Gastrocnemius medialis (tissue), 4 donors: ENCODE results near the gene DIP2C. TPM values are rescaled to one million over a fixed set of nuclear protein-coding genes. Genes with fewer than 3 reads are reported as not detected.

ENCODE experiments used
- ATAC-seq, 2 donors: fragments of 150-250 bp; one replicate each; pipeline ENCODE4 v1.9.1; 2016
- DNase-seq, 2 donors: peaks; one replicate each; pipeline ENCODE4 v3.0.0-alpha.2; 2019
- H3K27ac ChIP-seq, 4 donors: fragments of 200-600 bp; sonication (generic); 1 replicate in 1 of 4; 2 replicates in 3 of 4; pipeline ENCODE4 v1.5.1; 2016 to 2018; ENCODE audit warnings: mild to moderate bottlenecking in 2 of 4, moderate library complexity in 1 of 4
- H3K27me3 ChIP-seq, 3 donors: fragments of 200-600 bp; sonication (generic) in 2 of 3; 1 replicate in 1 of 3; 2 replicates in 2 of 3; pipeline versions ENCODE4 v1.5.1 to v1.6.0; 2016 to 2019; ENCODE audit warnings: mild to moderate bottlenecking in 1 of 3, moderate library complexity in 1 of 3
- H3K36me3 ChIP-seq, 2 donors: fragments of 200-600 bp; sonication (generic) in 1 of 2; one replicate each; pipeline ENCODE4 v1.5.1; 2017 to 2018
- H3K4me1 ChIP-seq, 2 donors: fragments of 200-600 bp; sonication (generic) in 1 of 2; one replicate each; pipeline ENCODE4 v1.5.1; 2016 to 2017; ENCODE audit warnings: mild to moderate bottlenecking in 2 of 2
- H3K4me3 ChIP-seq, 4 donors: fragments of 200-600 bp; sonication (generic) in 3 of 4; 1 replicate in 1 of 4; 2 replicates in 3 of 4; pipeline ENCODE4 v1.5.1; 2016 to 2019; ENCODE audit warnings: mild to moderate bottlenecking in 2 of 4
- H3K9me3 ChIP-seq, 3 donors: fragments of 200-600 bp; sonication (generic) in 2 of 3; 1 replicate in 1 of 3; 2 replicates in 2 of 3; pipeline ENCODE4 v1.5.1; 2016 to 2019
- POLR2A ChIP-seq, 2 donors: fragments of 450-650 bp; IDR thresholded peaks; one replicate each; pipeline ENCODE4 v1.6.1; 2017; ENCODE audit warnings: antibody characterized with exemption in 2 of 2, mild to moderate bottlenecking in 2 of 2, moderate library complexity in 2 of 2
- in situ Hi-C, 4 donors: fragments of 200-750 bp; cut with MboI; loops; one replicate each; pipeline versions ENCODE4 v1.15.0 to v1.8.0; 2017; ENCODE audit warnings: low sequenced_read_pairs in 4 of 4
- intact Hi-C: fragments of 100-400 bp; cut with DNase I; formaldehyde crosslinking; loops from one replicate; pipeline ENCODE4 v1.15.1; 2023; ENCODE audit warnings: low total_unique reads
- total RNA-seq, 4 donors: library from RNA; depleted of rRNA; stranded (reverse); fragments of >200 nt; gene quantifications; one replicate each; pipeline versions ENCODE4 v1.1.0 to v1.2.3, GENCODE V29; 2016
- TF ChIP-seq, protein P1 (sequence below), 5 experiments: fragments of 450-650 bp in 3 of 5; fragments of 200-600 bp in 2 of 5; sonication (generic) in 2 of 5; IDR thresholded peaks in 4 of 5; conservative IDR thresholded peaks in 1 of 5; 1 replicate in 4 of 5; 2 replicates in 1 of 5; pipeline ENCODE4 v1.5.1; 2016 to 2019; ENCODE audit warnings: antibody characterized with exemption in 5 of 5, mild to moderate bottlenecking in 3 of 5, moderate library complexity in 3 of 5

The DIP2C gene
- total RNA-seq, 4 donors from 2014 or later: 19.1 to 60.0 (median 30.2) TPM

DNA sequence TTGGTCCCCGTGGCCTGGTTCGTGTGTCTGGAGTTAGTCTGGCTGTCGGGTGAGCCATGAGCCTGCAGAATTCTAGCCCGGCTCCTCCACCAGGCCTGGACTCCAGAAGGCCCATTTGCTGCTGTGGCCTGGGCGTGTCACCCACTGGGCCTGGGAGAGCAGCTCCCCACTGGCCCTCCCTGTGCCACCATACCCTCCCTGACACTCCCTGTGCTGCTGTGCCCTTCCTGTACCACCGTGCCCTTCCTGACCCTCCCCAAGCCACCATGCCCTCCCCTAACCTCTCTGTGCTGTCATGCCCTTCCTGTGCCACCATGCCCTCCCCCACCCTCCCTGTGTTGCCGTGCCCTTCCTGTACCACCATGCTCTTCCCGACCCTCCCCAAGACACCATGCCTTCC is 39.1 kb upstream of the DIP2C start:
- in situ Hi-C loops: no loop called here
- no peak for ATAC-seq
- no peak for DNase-seq
- Histone ChIP-seq H3K4me3 (no peak overlapping the region), H3K36me3 (no peaks in the 10 kb centered on the region), H3K9me3 (no peaks in the 10 kb centered on the region), H3K27me3 (peaks cover 0 to 7% (median 6%) of the 10 kb centered on the region in 3 donors), H3K27ac (no peak overlapping the region), H3K4me1 (no peaks in the 10 kb centered on the region)
- intact Hi-C loops: no loop called here
- TF ChIP-seq, protein P1, sequence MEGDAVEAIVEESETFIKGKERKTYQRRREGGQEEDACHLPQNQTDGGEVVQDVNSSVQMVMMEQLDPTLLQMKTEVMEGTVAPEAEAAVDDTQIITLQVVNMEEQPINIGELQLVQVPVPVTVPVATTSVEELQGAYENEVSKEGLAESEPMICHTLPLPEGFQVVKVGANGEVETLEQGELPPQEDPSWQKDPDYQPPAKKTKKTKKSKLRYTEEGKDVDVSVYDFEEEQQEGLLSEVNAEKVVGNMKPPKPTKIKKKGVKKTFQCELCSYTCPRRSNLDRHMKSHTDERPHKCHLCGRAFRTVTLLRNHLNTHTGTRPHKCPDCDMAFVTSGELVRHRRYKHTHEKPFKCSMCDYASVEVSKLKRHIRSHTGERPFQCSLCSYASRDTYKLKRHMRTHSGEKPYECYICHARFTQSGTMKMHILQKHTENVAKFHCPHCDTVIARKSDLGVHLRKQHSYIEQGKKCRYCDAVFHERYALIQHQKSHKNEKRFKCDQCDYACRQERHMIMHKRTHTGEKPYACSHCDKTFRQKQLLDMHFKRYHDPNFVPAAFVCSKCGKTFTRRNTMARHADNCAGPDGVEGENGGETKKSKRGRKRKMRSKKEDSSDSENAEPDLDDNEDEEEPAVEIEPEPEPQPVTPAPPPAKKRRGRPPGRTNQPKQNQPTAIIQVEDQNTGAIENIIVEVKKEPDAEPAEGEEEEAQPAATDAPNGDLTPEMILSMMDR (IDR thresholded peaks at IDR 0.05 in 4 of 5, conservative IDR thresholded peaks at IDR 0.05 in 1 of 5): no peak
- TF ChIP-seq POLR2A (IDR thresholded peaks at IDR 0.05): no peak

DNA sequence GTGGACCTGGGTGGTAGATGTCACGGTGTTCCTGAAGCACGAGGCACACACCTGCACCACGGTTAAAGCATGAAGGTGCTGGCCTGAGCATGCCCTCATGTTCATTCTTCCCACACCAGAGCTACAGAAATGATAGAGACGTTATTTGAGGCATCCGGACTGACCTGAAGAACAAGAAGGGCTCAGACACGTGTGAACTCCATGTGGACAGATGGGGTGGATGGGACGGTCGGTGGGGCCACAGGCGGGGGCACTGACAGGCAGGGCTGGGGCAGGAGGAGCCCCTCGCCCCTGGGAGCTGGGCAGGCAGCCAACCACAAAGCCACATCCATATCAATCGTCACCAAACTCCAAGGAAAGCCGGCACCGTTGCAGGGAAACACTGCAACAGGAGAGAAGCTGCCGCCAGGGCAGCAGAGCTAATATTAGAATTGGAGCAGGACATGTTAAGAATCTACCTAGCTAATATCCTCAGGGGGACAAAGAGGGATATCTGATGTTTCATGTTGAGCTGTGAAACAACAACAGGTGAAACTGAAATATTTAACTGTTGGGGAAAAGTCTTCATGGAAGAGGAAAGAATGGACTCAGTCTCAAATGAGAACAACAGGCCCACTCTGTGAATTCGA is 37.8 kb upstream of the DIP2C start:
- intact Hi-C loops: no loop called here
- no peak overlapping the region for H3K27ac ChIP-seq
- no peak for ATAC-seq

DNA sequence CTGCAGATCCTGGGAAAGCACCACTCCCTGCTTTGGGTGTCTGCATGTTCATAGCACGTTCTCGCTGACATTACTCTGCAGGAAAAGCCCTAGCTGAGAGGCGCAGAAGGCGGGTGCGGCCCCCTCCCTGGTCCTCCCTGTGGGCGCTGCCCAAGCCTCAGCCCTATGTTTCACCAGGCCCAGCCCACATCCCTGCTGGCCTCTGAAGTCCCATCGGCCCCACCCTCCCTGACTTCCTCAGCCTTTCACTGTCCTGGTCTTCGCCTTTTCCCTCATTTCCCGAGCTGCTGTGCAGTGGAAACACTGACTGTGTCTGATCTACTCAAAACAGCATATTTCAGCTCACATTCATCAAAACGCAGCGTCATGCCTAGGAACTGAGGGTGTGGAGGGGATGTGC is 36.3 kb upstream of the DIP2C start:
- in situ Hi-C loops (no loop called here), intact Hi-C loops (no loop called here)
- H3K27me3 ChIP-seq: no peaks in the 10 kb centered on the region
- DNase-seq (no peak), ATAC-seq (no peak)
- TF ChIP-seq, protein P1 (IDR thresholded peaks at IDR 0.05 in 4 of 5, conservative IDR thresholded peaks at IDR 0.05 in 1 of 5): no peak
- TF ChIP-seq POLR2A (IDR thresholded peaks at IDR 0.05): no peak
- no peaks in the 10 kb centered on the region for H3K4me1 ChIP-seq
- H3K4me3 ChIP-seq: no peak overlapping the region
- no peaks in the 10 kb centered on the region for H3K36me3 ChIP-seq
- no peaks in the 10 kb centered on the region for H3K9me3 ChIP-seq
- no peak overlapping the region for H3K27ac ChIP-seq

More for the DNA sequence above, 37.8 kb upstream of the DIP2C start:
- H3K27me3 ChIP-seq: peaks cover 0 to 4% (median 4%) of the 10 kb centered on the region in 3 donors
- no peaks in the 10 kb centered on the region for H3K9me3 ChIP-seq
- in situ Hi-C loops: no loop called here
- DNase-seq: no peak
- no peak for TF ChIP-seq POLR2A (IDR thresholded peaks at IDR 0.05)
- TF ChIP-seq, protein P1 (IDR thresholded peaks at IDR 0.05 in 4 of 5, conservative IDR thresholded peaks at IDR 0.05 in 1 of 5): no peak
- no peaks in the 10 kb centered on the region for H3K36me3 ChIP-seq
- H3K4me3 ChIP-seq: no peak overlapping the region
- no peaks in the 10 kb centered on the region for H3K4me1 ChIP-seq

DNA sequence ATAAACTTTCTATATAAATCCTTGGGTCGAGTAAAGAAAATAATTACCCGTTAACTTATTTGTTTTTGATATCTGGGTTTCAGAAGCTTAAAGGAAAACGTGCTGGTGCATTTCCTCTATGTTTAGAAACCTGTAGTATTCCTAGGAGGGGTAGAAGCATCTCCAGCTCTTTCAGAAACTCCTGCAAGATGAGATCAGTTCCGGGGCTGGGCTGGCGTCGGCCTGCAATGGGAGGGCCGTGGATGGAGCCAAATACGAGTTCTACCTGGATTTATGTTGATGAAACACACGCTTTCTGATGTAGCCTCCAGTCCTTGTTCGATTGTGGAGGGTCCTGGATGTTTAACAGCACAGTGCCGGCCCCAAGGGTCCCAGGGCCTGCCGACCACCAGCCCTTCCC is 35.8 kb upstream of the DIP2C start:
- no peaks in the 10 kb centered on the region for H3K36me3 ChIP-seq
- in situ Hi-C loops (no loop called here), intact Hi-C loops (no loop called here)
- no peak overlapping the region for H3K27ac ChIP-seq
- H3K4me1 ChIP-seq: no peaks in the 10 kb centered on the region
- H3K9me3 ChIP-seq: no peaks in the 10 kb centered on the region
- DNase-seq (no peak), ATAC-seq (no peak)
- no peak for TF ChIP-seq POLR2A (IDR thresholded peaks at IDR 0.05)
- H3K27me3 ChIP-seq: no peaks in the 10 kb centered on the region
- H3K4me3 ChIP-seq: no peak overlapping the region

DNA sequence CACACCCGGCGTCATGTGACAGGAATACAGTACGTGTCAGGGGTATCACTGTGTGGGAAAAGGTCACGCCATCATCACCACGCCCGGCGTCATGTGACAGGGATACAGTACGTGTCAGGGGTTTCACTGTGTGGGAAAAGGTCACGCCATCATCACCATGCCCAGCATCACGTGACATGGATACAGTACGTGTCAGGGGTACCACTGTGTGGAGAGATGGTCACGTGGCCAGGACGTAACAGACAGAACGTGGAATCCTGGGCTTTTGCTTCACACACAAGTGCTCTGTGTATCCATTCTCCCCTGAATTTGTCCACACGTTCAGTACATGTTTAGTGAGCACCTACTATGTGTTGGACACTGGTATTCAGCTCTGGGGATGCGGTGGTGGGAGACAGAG is 34.5 kb upstream of the DIP2C start:
- Histone ChIP-seq H3K36me3 (no peaks in the 10 kb centered on the region), H3K27ac (no peak overlapping the region), H3K9me3 (no peaks in the 10 kb centered on the region), H3K4me3 (no peak overlapping the region), H3K27me3 (no peaks in the 10 kb centered on the region), H3K4me1 (no peaks in the 10 kb centered on the region)
- TF ChIP-seq, protein P1 (IDR thresholded peaks at IDR 0.05 in 4 of 5, conservative IDR thresholded peaks at IDR 0.05 in 1 of 5): no peak
- TF ChIP-seq POLR2A (IDR thresholded peaks at IDR 0.05): no peak
- intact Hi-C loops (no loop called here), in situ Hi-C loops (no loop called here)
- ATAC-seq (no peak), DNase-seq (no peak)
